Vagina (tissue), 2 donors: ENCODE data around the gene SHC4.

Experiments
- POLR2A ChIP-seq, 2 donors: fragments of 450-650 bp; IDR thresholded peaks; one replicate each; pipeline ENCODE4 v1.6.1; 2017; ENCODE audit warnings: antibody characterized with exemption in 2 of 2, mild to moderate bottlenecking in 2 of 2, moderate library complexity in 2 of 2
- POLR2AphosphoS5 ChIP-seq, 2 donors: sonication (generic); formaldehyde crosslinking; IDR thresholded peaks; one replicate each; pipeline ENCODE4 v1.9.0; 2017; ENCODE audit warnings: antibody characterized with exemption in 2 of 2, mild to moderate bottlenecking in 2 of 2, low read depth in 1 of 2; ENCODE audit not compliant: insufficient read depth in 1 of 2
- TF ChIP-seq, protein P1 (sequence below), 3 experiments: fragments of 450-650 bp in 2 of 3; fragments of 200-600 bp in 1 of 3; sonication (generic) in 1 of 3; IDR thresholded peaks; one replicate each; pipeline ENCODE4 v1.5.1; 2017 to 2019; ENCODE audit warnings: antibody characterized with exemption in 3 of 3, mild to moderate bottlenecking in 2 of 3, moderate library complexity in 2 of 3

DNA sequence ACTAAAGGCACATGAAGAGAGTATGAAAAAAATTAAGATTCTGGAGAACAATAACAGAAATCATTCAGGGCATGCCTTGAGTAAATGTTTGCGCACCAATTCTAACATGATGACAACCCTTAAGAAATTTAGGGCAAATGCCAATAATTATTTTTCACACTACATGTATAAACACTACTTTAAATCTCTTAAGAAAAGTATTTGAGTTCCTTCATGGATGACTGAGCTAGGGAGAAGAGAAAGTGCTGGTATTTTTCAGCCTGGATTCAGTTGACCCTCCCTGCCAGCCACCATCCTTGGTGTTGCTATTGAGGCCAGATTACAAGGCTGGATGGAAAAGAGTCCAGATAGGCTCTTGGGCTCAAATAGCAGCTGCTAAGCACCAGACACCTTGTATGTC lies 93.8 kb downstream of the SHC4 start:
- TF ChIP-seq, protein P1, sequence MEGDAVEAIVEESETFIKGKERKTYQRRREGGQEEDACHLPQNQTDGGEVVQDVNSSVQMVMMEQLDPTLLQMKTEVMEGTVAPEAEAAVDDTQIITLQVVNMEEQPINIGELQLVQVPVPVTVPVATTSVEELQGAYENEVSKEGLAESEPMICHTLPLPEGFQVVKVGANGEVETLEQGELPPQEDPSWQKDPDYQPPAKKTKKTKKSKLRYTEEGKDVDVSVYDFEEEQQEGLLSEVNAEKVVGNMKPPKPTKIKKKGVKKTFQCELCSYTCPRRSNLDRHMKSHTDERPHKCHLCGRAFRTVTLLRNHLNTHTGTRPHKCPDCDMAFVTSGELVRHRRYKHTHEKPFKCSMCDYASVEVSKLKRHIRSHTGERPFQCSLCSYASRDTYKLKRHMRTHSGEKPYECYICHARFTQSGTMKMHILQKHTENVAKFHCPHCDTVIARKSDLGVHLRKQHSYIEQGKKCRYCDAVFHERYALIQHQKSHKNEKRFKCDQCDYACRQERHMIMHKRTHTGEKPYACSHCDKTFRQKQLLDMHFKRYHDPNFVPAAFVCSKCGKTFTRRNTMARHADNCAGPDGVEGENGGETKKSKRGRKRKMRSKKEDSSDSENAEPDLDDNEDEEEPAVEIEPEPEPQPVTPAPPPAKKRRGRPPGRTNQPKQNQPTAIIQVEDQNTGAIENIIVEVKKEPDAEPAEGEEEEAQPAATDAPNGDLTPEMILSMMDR (IDR thresholded peaks at IDR 0.05), result no peak
- TF ChIP-seq POLR2A (IDR thresholded peaks at IDR 0.05) (no peak), POLR2AphosphoS5 (IDR thresholded peaks at IDR 0.05; ENCODE audit: insufficient read depth in 1 of 2, low read depth in 1 of 2) (no peak)
